HepG2 (cell line): ENCODE results near the gene KATNBL1. TPM values are rescaled to one million over a fixed set of nuclear protein-coding genes. Genes with fewer than 3 reads are reported as not detected.

Experiments
- ATAC-seq: fragments of 200-7000 bp; cut with Tn5 transposase; 3 replicates; pipeline ENCODE4 v1.9.1; 2020; ENCODE audit warnings: mild to moderate bottlenecking, moderate library complexity
- BruUV-seq: library from RNA; stranded (reverse); fragments of 400-500 nt; replicated peaks from 2 replicates; lab custom pipeline; 2021; lab: Mats Ljungman, UMichigan
- CTCF ChIA-PET: fragments of 300-600 bp; formaldehyde crosslinking; extraction: SDS; loops from one replicate; lab custom pipeline; 2021; ENCODE audit warnings: low total read pairs, inconsistent platforms, low intra/inter-chr PET ratio; lab: Yijun Ruan, JAX
- POLR2A ChIA-PET: fragments of 350-600 bp; sonication (Branson Sonifier 250); formaldehyde crosslinking; loops from one replicate; lab custom pipeline; 2020; ENCODE audit warnings: antibody characterized with exemption, inconsistent platforms; lab: Yijun Ruan, JAX
- DNase-seq: peaks from one replicate; pipeline ENCODE4 v3.0.0-alpha.2; 2015; ENCODE audit warnings: low spot score
- FAIRE-seq: peaks from 3 replicates; lab custom pipeline; 2011; peaks lifted over from hg19 to GRCh38; lab: Jason Lieb, UNC
- H2AFZ ChIP-seq: one replicate; pipeline ENCODE4 v1.6.1; 2011; ENCODE audit warnings: low read length, inconsistent platforms
- H3K27ac ChIP-seq: fragments of 300-600 bp; 3 replicates; pipeline ENCODE4 v1.8.0; 2011; ENCODE audit warnings: mixed run types, mild to moderate bottlenecking, mixed read lengths, low read length, inconsistent platforms; ENCODE audit not compliant: insufficient read depth; ENCODE audit errors: extremely low read length
- H3K27me3 ChIP-seq, 2 experiments: fragments of 200-600 bp in 1 of 2; 2 replicates in 1 of 2; 3 replicates in 1 of 2; pipeline versions ENCODE4 v1.6.0 to v1.8.0; 2011; ENCODE audit warnings: low read length in 2 of 2, mild to moderate bottlenecking in 2 of 2, moderate library complexity in 2 of 2, inconsistent platforms in 1 of 2; ENCODE audit not compliant: insufficient read depth in 2 of 2, control insufficient read depth in 1 of 2
- H3K36me3 ChIP-seq, 2 experiments: fragments of 200-600 bp in 1 of 2; replicated peaks in 1 of 2; 2 replicates in 1 of 2; 3 replicates in 1 of 2; pipeline versions ENCODE4 v1.5.1 to v1.8.0; 2011; ENCODE audit warnings: low read length in 2 of 2, inconsistent platforms in 1 of 2; ENCODE audit not compliant: insufficient read depth in 2 of 2, control insufficient read depth in 1 of 2
- H3K4me1 ChIP-seq: 2 replicates; pipeline ENCODE4 v1.5.1; 2012; ENCODE audit warnings: low read length, inconsistent platforms; ENCODE audit not compliant: insufficient read depth
- H3K4me2 ChIP-seq: 2 replicates; pipeline ENCODE4 v1.6.0; 2011; ENCODE audit warnings: low read depth, low read length, inconsistent platforms
- H3K4me3 ChIP-seq, 3 experiments: fragments of 200-600 bp in 1 of 3; sonication (generic), shearing (Covaris generic) in 1 of 3; replicated peaks in 1 of 3; 2 replicates each; pipeline ENCODE4 v1.5.1; 2011 to 2016; ENCODE audit warnings: low read length in 3 of 3, inconsistent platforms in 2 of 3, low read depth in 2 of 3, mild to moderate bottlenecking in 2 of 3, control low read depth in 1 of 3, mixed read lengths in 1 of 3; ENCODE audit not compliant: insufficient read depth in 1 of 3
- H3K79me2 ChIP-seq: one replicate; pipeline ENCODE4 v1.6.1; 2011; ENCODE audit warnings: low read length, inconsistent platforms; ENCODE audit not compliant: insufficient read depth
- H3K9ac ChIP-seq: 2 replicates; pipeline ENCODE4 v1.6.0; 2011; ENCODE audit warnings: mild to moderate bottlenecking, low read depth, low read length, inconsistent platforms; ENCODE audit not compliant: insufficient read depth
- H3K9me3 ChIP-seq: 2 replicates; pipeline ENCODE4 v1.5.1; 2012; ENCODE audit warnings: mild to moderate bottlenecking, low read length
- H4K20me1 ChIP-seq: 2 replicates; pipeline ENCODE4 v1.6.0; 2011; ENCODE audit warnings: inconsistent platforms, mild to moderate bottlenecking, low read length, moderate library complexity; ENCODE audit not compliant: insufficient read depth
- ATF4 ChIP-seq, 2 experiments: fragments of 450-650 bp in 1 of 2; sonication (generic) in 1 of 2; formaldehyde crosslinking; IDR thresholded peaks; 2 replicates each; pipeline versions ENCODE4 v1.5.0 to v1.8.0; 2020 to 2022; ENCODE audit warnings: mild to moderate bottlenecking in 1 of 2, missing genetic modification reagents in 1 of 2
- FOXJ3 ChIP-seq: sonication (generic); formaldehyde crosslinking; IDR thresholded peaks from 2 replicates; pipeline ENCODE4 v1.4.0; 2020; ENCODE audit warnings: missing genetic modification reagents, mild to moderate bottlenecking, borderline replicate concordance
- KLF12 ChIP-seq: sonication (generic); formaldehyde crosslinking; IDR thresholded peaks from 2 replicates; pipeline ENCODE4 v1.4.0; 2020; ENCODE audit warnings: missing genetic modification reagents, borderline replicate concordance
- KLF6 ChIP-seq: IDR thresholded peaks from 2 replicates; pipeline ENCODE4 v1.8.0; 2016; ENCODE audit warnings: missing biosample characterization, missing genetic modification reagents
- KMT2B ChIP-seq: IDR thresholded peaks from 2 replicates; pipeline ENCODE4 v1.6.1; 2016; ENCODE audit warnings: missing genetic modification reagents, missing compliant biosample characterization
- NR0B2 ChIP-seq: sonication (generic); formaldehyde crosslinking; IDR thresholded peaks from 2 replicates; pipeline ENCODE4 v1.4.0; 2020; ENCODE audit warnings: mild to moderate bottlenecking, missing genetic modification reagents
- PHB2 ChIP-seq: fragments of 450-650 bp; IDR thresholded peaks from 2 replicates; pipeline ENCODE4 v1.6.1; 2018; ENCODE audit not compliant: partially characterized antibody
- RARA ChIP-seq: IDR thresholded peaks from 2 replicates; pipeline ENCODE4 v1.6.1; 2016; ENCODE audit warnings: missing genetic modification reagents, missing compliant biosample characterization
- RELA ChIP-seq: sonication (generic); formaldehyde crosslinking; IDR thresholded peaks from 2 replicates; pipeline ENCODE4 v1.4.0; 2020; ENCODE audit warnings: missing genetic modification reagents
- SIN3A ChIP-seq: IDR thresholded peaks from 2 replicates; pipeline ENCODE4 v1.6.1; 2011; ENCODE audit warnings: low read depth, mild to moderate bottlenecking, control low read depth, low read length, borderline replicate concordance
- SOX5 ChIP-seq: IDR thresholded peaks from 2 replicates; pipeline ENCODE4 v1.6.1; 2016; ENCODE audit warnings: borderline replicate concordance
- ZNF17 ChIP-seq: sonication (generic); formaldehyde crosslinking; IDR thresholded peaks from 2 replicates; pipeline ENCODE4 v1.5.0; 2020; ENCODE audit warnings: mild to moderate bottlenecking, missing genetic modification reagents
- ZNF24 ChIP-seq: fragments of 450-650 bp; IDR thresholded peaks from 2 replicates; pipeline ENCODE4 v1.6.1; 2017; ENCODE audit warnings: antibody characterized with exemption, mild to moderate bottlenecking
- ZNF430 ChIP-seq: sonication (generic); formaldehyde crosslinking; IDR thresholded peaks from 2 replicates; pipeline ENCODE4 v1.9.0; 2021; ENCODE audit warnings: mild to moderate bottlenecking, missing genetic modification reagents
- ZNF614 ChIP-seq: IDR thresholded peaks from 2 replicates; pipeline ENCODE4 v1.6.1; 2018; ENCODE audit warnings: missing biosample characterization, missing genetic modification reagents, inconsistent platforms, borderline replicate concordance
- ZNF747 ChIP-seq: sonication (generic); formaldehyde crosslinking; IDR thresholded peaks from 2 replicates; pipeline ENCODE4 v1.8.1; 2023; ENCODE audit warnings: missing genetic modification reagents, mild to moderate bottlenecking, borderline replicate concordance
- WGBS: methylation state at CpG from one replicate; pipeline ENCODE4 v1.1.6; 2017; ENCODE audit warnings: low lambda C conversion rate; 5-methylcytosine and 5-hydroxymethylcytosine counted together
- in situ Hi-C: cut with HindIII; loops from 2 replicates; pipeline ENCODE4 v1.10.0; 2017; ENCODE audit warnings: low pct_unique_long_range_greater_than_20kb; ENCODE audit not compliant: extremely low pct_ligation_motif_present
- intact Hi-C: fragments of 100-400 bp; cut with micrococcal nuclease; formaldehyde crosslinking; loops from one replicate; pipeline ENCODE4 v1.10.0; 2022; ENCODE audit not compliant: unreplicated experiment
- polyA plus RNA-seq, 8 experiments: library from polyadenylated mRNA; depleted of rRNA in 3 of 8; stranded (reverse) in 7 of 8; unstranded in 1 of 8; fragments of >200 nt; fragmentation: Illumina TruSeq in 4 of 8; extraction: Trizol in 4 of 8; gene quantifications; 2 replicates each; pipeline versions ENCODE4 v1.2.1 to v1.2.3, GENCODE V29; 2011 to 2016; ENCODE audit warnings: low read depth in 4 of 8, missing spikeins in 1 of 8, mixed read lengths in 1 of 8; ENCODE audit not compliant: insufficient read depth in 1 of 8
- total RNA-seq, 5 experiments: library from RNA; depleted of rRNA; stranded (reverse); fragments of >200 nt; fragmentation: Illumina TruSeq; extraction: Trizol; gene quantifications; 2 replicates each; pipeline ENCODE4 v1.2.3, GENCODE V29; 2016; ENCODE audit warnings: low read depth in 1 of 5

Gene KATNBL1
- total and polyA plus RNA-seq, 2 of the 13 experiments (the other 11 are each of a cell fraction or from before 2014, with no cell fraction given), result 23.4 to 42.8 TPM

GRCh38 chr15:34133511-34133910 lies 76.4 kb downstream of the KATNBL1 start (continued):
- TF ChIP-seq NR0B2, result no peak

GRCh38 chr15:34132881-34133280 lies 77.0 kb downstream of the KATNBL1 start:
- ChIA-PET CTCF (no interaction called here), POLR2A (interaction anchor here (2.2 kb wide), 1 partner anchor 31 kb away, joined by 6 read pairs; the partner anchor contains the start of genes EMC7 and PGBD4)
- no peak overlapping the region for H3K4me3 ChIP-seq
- H3K27me3 ChIP-seq, result no peaks in the 10 kb centered on the region
- in situ Hi-C loops, result no loop called here
- H3K36me3 ChIP-seq, result no peaks in the 10 kb centered on the region
- H3K9ac ChIP-seq, result no peak overlapping the region
- no peaks in the 10 kb centered on the region for H4K20me1 ChIP-seq
- H3K27ac ChIP-seq, result no peak overlapping the region
- no peaks in the 10 kb centered on the region for H3K9me3 ChIP-seq
- intact Hi-C loops, result no loop called here
- no peak overlapping the region for H3K4me2 ChIP-seq
- no peak overlapping the region for H2AFZ ChIP-seq
- no TSS peak for BruUV-seq
- TF ChIP-seq PHB2, result no peak
- TF ChIP-seq RARA (CRISPR knock-in tag), result no peak
- no peak for TF ChIP-seq ZNF614 (CRISPR knock-in tag)
- TF ChIP-seq FOXJ3 (CRISPR knock-in tag), result no peak
- no peak for TF ChIP-seq ZNF17 (CRISPR knock-in tag)
- TF ChIP-seq KLF12, result no peak
- TF ChIP-seq KMT2B (CRISPR knock-in tag), result no peak
- no peak for TF ChIP-seq ZNF747
- no peak for TF ChIP-seq ZNF430 (CRISPR knock-in tag)
- TF ChIP-seq SIN3A, result no peak
- TF ChIP-seq ATF4 (CRISPR knock-in tag; IDR thresholded peaks at IDR 0.05), result no peak
- TF ChIP-seq ZNF24, result no peak
- no peak for TF ChIP-seq SOX5 (CRISPR knock-in tag)
- TF ChIP-seq RELA, result no peak
- no peak for TF ChIP-seq KLF6 (CRISPR knock-in tag)
- DNase-seq, result no peak
- H3K79me2 ChIP-seq, result no peaks in the 10 kb centered on the region
- WGBS, result 86% methylated on average over 1 of the region's 1 CpG
- FAIRE-seq, result no peak
- ATAC-seq, result no peak
- no peaks in the 10 kb centered on the region; the same call in 1 of the 2 replicates for H3K4me1 ChIP-seq
